IMR-90 (cell line): ENCODE measurements around the gene KIF12. TPM values are rescaled to one million over a fixed set of nuclear protein-coding genes. Genes with fewer than 3 reads are reported as not detected.

Experiments used
- ATAC-seq: fragments of 200-7000 bp; cut with Tn5 transposase; 2 replicates; pipeline ENCODE4 v1.9.1; 2020; ENCODE audit warnings: low read depth, mild to moderate bottlenecking, moderate library complexity
- BruUV-seq: library from RNA; stranded (reverse); fragments of 400-500 nt; replicated peaks from 2 replicates; lab custom pipeline; 2021; lab: Mats Ljungman, UMichigan
- CTCF ChIA-PET: fragments of 300-600 bp; formaldehyde crosslinking; extraction: SDS; loops from one replicate; lab custom pipeline; 2021; ENCODE audit warnings: antibody characterized with exemption; lab: Yijun Ruan, JAX
- POLR2A ChIA-PET: fragments of 300-600 bp; sonication (Branson Sonifier 250); formaldehyde crosslinking; loops from one replicate; lab custom pipeline; 2022; ENCODE audit warnings: antibody characterized with exemption; ENCODE audit not compliant: unreplicated experiment; lab: Charles Lee
- DNase-seq: peaks from one replicate; pipeline ENCODE4 v3.0.0; 2013
- H2AFZ ChIP-seq: replicated peaks from 2 replicates; pipeline ENCODE3; 2013; ENCODE audit warnings: low read length, mild to moderate bottlenecking; ENCODE audit not compliant: poor library complexity
- H2AK5ac ChIP-seq: 2 replicates; pipeline ENCODE4 v1.6.1; 2013; ENCODE audit warnings: low read depth, low read length, inconsistent platforms
- H2AK9ac ChIP-seq: replicated peaks from 2 replicates; pipeline ENCODE3; 2013; ENCODE audit warnings: mild to moderate bottlenecking, low read depth, low read length, moderate library complexity; ENCODE audit not compliant: poor library complexity
- H2BK120ac ChIP-seq: 2 replicates; pipeline ENCODE4 v1.6.1; 2013; ENCODE audit warnings: low read depth, low read length, inconsistent platforms
- H2BK15ac ChIP-seq: 3 replicates; pipeline ENCODE4 v1.6.1; 2013; ENCODE audit warnings: low read depth, low read length, inconsistent platforms
- H2BK20ac ChIP-seq: 2 replicates; pipeline ENCODE4 v1.6.1; 2013; ENCODE audit warnings: low read depth, mild to moderate bottlenecking, inconsistent platforms, low read length, moderate library complexity
- H2BK5ac ChIP-seq: 2 replicates; pipeline ENCODE4 v1.6.1; 2013; ENCODE audit warnings: mild to moderate bottlenecking, low read depth, low read length, inconsistent platforms; ENCODE audit not compliant: poor library complexity, severe bottlenecking
- H3K14ac ChIP-seq: replicated peaks from 2 replicates; pipeline ENCODE4 v1.6.1; 2013; ENCODE audit warnings: low read depth, low read length, inconsistent platforms
- H3K18ac ChIP-seq: 2 replicates; pipeline ENCODE4 v1.6.1; 2013; ENCODE audit warnings: low read depth, low read length, control low read depth
- H3K23ac ChIP-seq: 2 replicates; pipeline ENCODE4 v1.6.1; 2013; ENCODE audit warnings: low read depth, low read length, inconsistent platforms
- H3K27ac ChIP-seq: 2 replicates; pipeline ENCODE4 v1.5.1; 2013; ENCODE audit warnings: mild to moderate bottlenecking, control low read depth, low read length; ENCODE audit not compliant: insufficient read depth
- H3K27me3 ChIP-seq: 2 replicates; pipeline ENCODE4 v1.6.1; 2013; ENCODE audit warnings: low read length; ENCODE audit not compliant: control insufficient read depth, insufficient read depth
- H3K36me3 ChIP-seq: 2 replicates; pipeline ENCODE4 v1.6.1; 2013; ENCODE audit warnings: low read length, mixed read lengths; ENCODE audit not compliant: control insufficient read depth, insufficient read depth
- H3K4ac ChIP-seq: 2 replicates; pipeline ENCODE4 v1.6.1; 2013; ENCODE audit warnings: low read depth, low read length, inconsistent platforms
- H3K4me1 ChIP-seq: 2 replicates; pipeline ENCODE4 v1.6.1; 2013; ENCODE audit warnings: low read length, mixed read lengths; ENCODE audit not compliant: control insufficient read depth, insufficient read depth
- H3K4me2 ChIP-seq: 2 replicates; pipeline ENCODE4 v1.6.1; 2013; ENCODE audit warnings: low read depth, mild to moderate bottlenecking, control low read depth, low read length, moderate library complexity
- H3K4me3 ChIP-seq: 2 replicates; pipeline ENCODE4 v1.5.1; 2013; ENCODE audit warnings: low read depth, mild to moderate bottlenecking, control low read depth, low read length, moderate library complexity; ENCODE audit not compliant: insufficient read depth
- H3K56ac ChIP-seq: 2 replicates; pipeline ENCODE4 v1.6.1; 2013; ENCODE audit warnings: low read length, inconsistent platforms; ENCODE audit not compliant: insufficient read depth; ENCODE audit errors: extremely low read depth
- H3K79me1 ChIP-seq, 2 experiments: 2 replicates each; pipeline ENCODE4 v1.6.1; 2013; ENCODE audit warnings: low read length in 2 of 2, inconsistent platforms in 1 of 2, low read depth in 1 of 2
- H3K9ac ChIP-seq: 2 replicates; pipeline ENCODE4 v1.6.1; 2013; ENCODE audit warnings: low read depth, low read length, control low read depth
- H3K9me1 ChIP-seq: 2 replicates; pipeline ENCODE4 v1.6.1; 2013; ENCODE audit warnings: low read length, inconsistent platforms; ENCODE audit not compliant: insufficient read depth
- H3K9me3 ChIP-seq: 2 replicates; pipeline ENCODE4 v1.6.1; 2013; ENCODE audit warnings: low read length; ENCODE audit not compliant: control insufficient read depth, insufficient read depth
- H4K20me1 ChIP-seq: 2 replicates; pipeline ENCODE4 v1.6.1; 2013; ENCODE audit warnings: low read length, inconsistent platforms; ENCODE audit not compliant: insufficient read depth
- H4K5ac ChIP-seq: 2 replicates; pipeline ENCODE4 v1.6.1; 2013; ENCODE audit warnings: mild to moderate bottlenecking, low read depth, low read length, control low read depth
- H4K8ac ChIP-seq, 2 experiments: 2 replicates each; pipeline ENCODE4 v1.6.1; 2013; ENCODE audit warnings: low read depth in 2 of 2, low read length in 2 of 2, control low read depth in 1 of 2, inconsistent platforms in 1 of 2
- H4K91ac ChIP-seq: 2 replicates; pipeline ENCODE4 v1.6.1; 2013; ENCODE audit warnings: low read depth, low read length, inconsistent platforms; ENCODE audit not compliant: insufficient read depth
- CHD1 ChIP-seq: IDR thresholded peaks from 2 replicates; pipeline ENCODE4 v1.6.1; 2012; ENCODE audit warnings: low read depth, low read length, improper control_type of control experiment
- MAZ ChIP-seq: IDR thresholded peaks from 2 replicates; pipeline ENCODE4 v1.6.1; 2012; ENCODE audit warnings: low read depth, mild to moderate bottlenecking, low read length, improper control_type of control experiment, moderate library complexity, borderline replicate concordance
- RAD21 ChIP-seq: IDR thresholded peaks from 2 replicates; pipeline ENCODE4 v1.6.1; 2012; ENCODE audit warnings: low read length, improper control_type of control experiment
- SMC3 ChIP-seq: fragments of 150-350 bp; IDR thresholded peaks from 2 replicates; pipeline ENCODE4 v1.6.1; 2016; ENCODE audit warnings: low read depth, mild to moderate bottlenecking, antibody characterized with exemption, low read length, moderate library complexity
- USF2 ChIP-seq: fragments of 150-350 bp; IDR thresholded peaks from 2 replicates; pipeline ENCODE4 v1.6.1; 2017; ENCODE audit warnings: mild to moderate bottlenecking, antibody characterized with exemption, low read length, low read depth
- WGBS, 2 experiments: methylation state at CpG; one replicate each; pipeline versions ENCODE4 v1.1.5 to v1.1.7; 2013; ENCODE audit warnings: missing lambda C conversion rate in 2 of 2; ENCODE audit not compliant: insufficient read length in 1 of 2; ENCODE audit errors: extremely low coverage in 2 of 2; 5-methylcytosine and 5-hydroxymethylcytosine counted together
- dilution Hi-C: fragments of 300-500 bp; cut with HindIII; formaldehyde crosslinking; loops from one replicate; pipeline ENCODE4 v1.14.3; 2018; ENCODE audit warnings: low sequenced_read_pairs; ENCODE audit not compliant: unreplicated experiment
- in situ Hi-C: fragments of 300-500 bp; cut with MboI; formaldehyde crosslinking; loops from 3 replicates; pipeline ENCODE4 v1.14.3; 2019; ENCODE audit warnings: low sequenced_read_pairs, inconsistent platforms, mixed read lengths
- intact Hi-C: fragments of 100-400 bp; cut with micrococcal nuclease; formaldehyde crosslinking; loops from 2 replicates; pipeline ENCODE4 v1.10.0; 2022
- polyA plus RNA-seq, 3 experiments: library from polyadenylated mRNA; depleted of rRNA; stranded (reverse); fragments of >200 nt; gene quantifications; 2 replicates each; pipeline ENCODE4 v1.2.3, GENCODE V29; 2012; ENCODE audit warnings: low replicate concordance in 1 of 3
- total RNA-seq: library from RNA; depleted of rRNA; stranded (reverse); fragments of >200 nt; gene quantifications from 2 replicates; pipeline ENCODE4 v1.2.3, GENCODE V29; 2012

KIF12 gene
- total and polyA plus RNA-seq, 2 of the 4 experiments (the other 2 are of a cell fraction), result not detected

DNA sequence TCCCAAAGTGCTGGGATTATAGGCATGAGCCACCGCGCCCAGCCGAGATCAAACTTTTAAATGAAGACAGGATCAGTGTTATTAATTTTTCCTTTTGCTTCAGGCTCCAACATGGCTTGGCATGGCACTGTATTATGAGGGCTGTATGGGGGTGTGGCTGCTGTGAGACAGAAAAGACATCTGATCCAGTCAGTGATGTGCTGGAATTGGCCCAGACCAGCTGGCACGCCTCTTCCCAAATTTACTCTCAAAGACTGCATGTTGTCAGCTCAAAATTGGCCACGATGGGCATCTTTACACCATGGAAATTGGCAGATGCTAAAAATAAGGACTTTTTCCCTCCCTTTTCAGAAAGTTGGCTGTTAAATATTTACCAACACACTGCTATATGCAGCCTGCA is 44.1 kb upstream of the KIF12 start:
- Histone ChIP-seq H2BK120ac (no peak overlapping the region), H3K27me3 (peaks cover 74% of the 10 kb centered on the region), H3K14ac (no peak overlapping the region), H3K36me3 (no peaks in the 10 kb centered on the region), H4K8ac (no peak overlapping the region), H3K9me3 (no peaks in the 10 kb centered on the region), H2BK20ac (no peak overlapping the region), H3K9ac (no peak overlapping the region), H2BK5ac (no peak overlapping the region), H2AK5ac (no peak overlapping the region), H2AFZ (no peak overlapping the region), H4K20me1 (no peaks in the 10 kb centered on the region), H3K4me3 (no peak overlapping the region), H3K4me2 (no peak overlapping the region), H3K4ac (no peak overlapping the region), H3K56ac (no peak overlapping the region), H3K9me1 (no peaks in the 10 kb centered on the region), H3K79me1 (no peaks in the 10 kb centered on the region), H4K5ac (no peak overlapping the region), H3K18ac (no peak overlapping the region), H3K23ac (no peak overlapping the region), H2BK15ac (no peak overlapping the region), H2AK9ac (no peak overlapping the region), H3K27ac (no peak overlapping the region), H4K91ac (no peak overlapping the region), H3K4me1 (no peaks in the 10 kb centered on the region)
- intact Hi-C loops (no loop called here), dilution Hi-C loops (no loop called here), in situ Hi-C loops (no loop called here)
- DNase-seq, result no peak
- no peak for ATAC-seq
- no TSS peak for BruUV-seq
- ChIA-PET POLR2A (no interaction called here), CTCF (interaction anchor here (1.4 kb wide), 1 partner anchor 148 kb away, joined by 5 read pairs; no protein-coding TSS in a partner anchor)
- TF ChIP-seq CHD1, result no peak
- TF ChIP-seq USF2, result no peak
- TF ChIP-seq RAD21, result no peak
- no peak for TF ChIP-seq SMC3
- TF ChIP-seq MAZ, result no peak
- no CpG with 5 or more reads among the region's 5 CpGs for WGBS, 2 experiments
